HG02763 (cell line): ENCODE results near the gene VAV2.
A peak's percentile ranks its signal among the peaks of the same experiment; 100 is the strongest.

Source experiments
- ATAC-seq: cut with Tn5 transposase; IDR thresholded peaks from one replicate; pipeline ENCODE4 v1.9.1; 2021; ENCODE audit warnings: mild to moderate bottlenecking, moderate library complexity; ENCODE audit not compliant: unreplicated experiment

Gene VAV2

GRCh38 chr9:133791069-133791468, 201.1 kb downstream of the VAV2 start:
- ATAC-seq, result no peak

GRCh38 chr9:133789778-133790177, 202.3 kb downstream of the VAV2 start:
- ATAC-seq, result no peak

- ATAC-seq, result no peak
These were observed 203.1 kb downstream of the VAV2 start for GRCh38 chr9:133788819-133789717.

GRCh38 chr9:133788045-133788818, 203.9 kb downstream of the VAV2 start:
- no peak for ATAC-seq

GRCh38 chr9:133787754-133788025, 204.4 kb downstream of the VAV2 start:
- peak; percentile 39 for ATAC-seq

GRCh38 chr9:133786907-133787753, 205.0 kb downstream of the VAV2 start:
- ATAC-seq, result no peak

- no peak for ATAC-seq
These were observed 205.8 kb downstream of the VAV2 start for GRCh38 chr9:133786371-133786753.

GRCh38 chr9:133785753-133786370, 206.3 kb downstream of the VAV2 start:
- ATAC-seq, result no peak

- no peak for ATAC-seq
These were observed 207.2 kb downstream of the VAV2 start for GRCh38 chr9:133784731-133785561.

GRCh38 chr9:133783331-133783731, 208.8 kb downstream of the VAV2 start:
- no peak for ATAC-seq

GRCh38 chr9:133782157-133783130, 209.7 kb downstream of the VAV2 start:
- ATAC-seq, result no peak

- ATAC-seq, result no peak
These were observed 210.3 kb downstream of the VAV2 start for GRCh38 chr9:133781828-133782135.

- no peak for ATAC-seq
These were observed 210.9 kb downstream of the VAV2 start for GRCh38 chr9:133780962-133781827.

GRCh38 chr9:133780404-133780945, 211.6 kb downstream of the VAV2 start:
- ATAC-seq, result no peak

GRCh38 chr9:133779516-133780403, 212.4 kb downstream of the VAV2 start:
- ATAC-seq, result no peak

GRCh38 chr9:133779081-133779480, 213.0 kb downstream of the VAV2 start:
- ATAC-seq, result no peak
